ENCODE results near the gene ERAP2. TPM values are rescaled to one million over a fixed set of nuclear protein-coding genes. Genes with fewer than 3 reads are reported as not detected.

ERAP2 gene
- total RNA-seq, 4 donors from 2014 or later: 5.7 to 20.9 (median 13.7) TPM

- H3K27ac ChIP-seq: no peak overlapping the region
- H3K27me3 ChIP-seq: no peaks in the 10 kb centered on the region
- no peak for TF ChIP-seq CTCF (IDR thresholded peaks at IDR 0.05)
- TF ChIP-seq POLR2A (IDR thresholded peaks at IDR 0.05): no peak
- no peaks in the 10 kb centered on the region for H3K4me1 ChIP-seq
- WGBS, 2 donors: 78 to 79% methylated on average over 3 of the region's 3 CpGs
- H3K9me3 ChIP-seq: no peaks in the 10 kb centered on the region
- intact Hi-C loops (cut with DNase I): no loop called here
- no peak for DNase-seq
- no peaks in the 10 kb centered on the region for H3K36me3 ChIP-seq
- no peak overlapping the region for H3K4me3 ChIP-seq
These were observed 19.9 kb upstream of the ERAP2 start for GRCh38 chr5:96856371-96856770.

- Histone ChIP-seq H3K9me3 (no peaks in the 10 kb centered on the region), H3K4me3 (no peak overlapping the region), H3K27ac (no peak overlapping the region), H3K36me3 (no peaks in the 10 kb centered on the region), H3K27me3 (no peaks in the 10 kb centered on the region), H3K4me1 (no peaks in the 10 kb centered on the region)
- no peak for DNase-seq
- TF ChIP-seq CTCF (IDR thresholded peaks at IDR 0.05) (no peak), POLR2A (IDR thresholded peaks at IDR 0.05) (no peak)
- intact Hi-C loops (cut with DNase I): no loop called here
- 88 to 96% methylated on average over 1 of the region's 1 CpG for WGBS, 2 donors
These were observed 18.8 kb upstream of the ERAP2 start for GRCh38 chr5:96857454-96857853.

- WGBS, 2 donors: 79 to 91% methylated on average over 4 of the region's 4 CpGs
- Histone ChIP-seq H3K9me3 (no peaks in the 10 kb centered on the region), H3K36me3 (no peaks in the 10 kb centered on the region), H3K4me3 (no peak overlapping the region), H3K27me3 (no peaks in the 10 kb centered on the region), H3K27ac (no peak overlapping the region), H3K4me1 (no peaks in the 10 kb centered on the region)
- no peak for DNase-seq
- intact Hi-C loops (cut with DNase I): no loop called here
- no peak for TF ChIP-seq POLR2A (IDR thresholded peaks at IDR 0.05)
- no peak for TF ChIP-seq CTCF (IDR thresholded peaks at IDR 0.05)
These were observed 18.4 kb upstream of the ERAP2 start for GRCh38 chr5:96857924-96858323.

GRCh38 chr5:96859375-96859774 is 16.9 kb upstream of the ERAP2 start:
- Histone ChIP-seq H3K27me3 (no peaks in the 10 kb centered on the region), H3K27ac (no peak overlapping the region), H3K4me1 (no peaks in the 10 kb centered on the region), H3K9me3 (no peaks in the 10 kb centered on the region), H3K36me3 (no peaks in the 10 kb centered on the region), H3K4me3 (no peak overlapping the region)
- DNase-seq: no peak
- 86 to 94% methylated on average over 2 of the region's 2 CpGs for WGBS, 2 donors
- intact Hi-C loops (cut with DNase I): no loop called here
- no peak for TF ChIP-seq CTCF (IDR thresholded peaks at IDR 0.05)
- TF ChIP-seq POLR2A (IDR thresholded peaks at IDR 0.05): no peak

- no peak for DNase-seq
- H3K4me3 ChIP-seq: no peak overlapping the region
- H3K9me3 ChIP-seq: no peaks in the 10 kb centered on the region
- no peak overlapping the region for H3K27ac ChIP-seq
- intact Hi-C loops (cut with DNase I): no loop called here
- H3K4me1 ChIP-seq: no peaks in the 10 kb centered on the region
- no peaks in the 10 kb centered on the region for H3K27me3 ChIP-seq
- H3K36me3 ChIP-seq: no peaks in the 10 kb centered on the region
- 93 to 96% methylated on average over 2 of the region's 2 CpGs for WGBS, 2 donors
- TF ChIP-seq CTCF (IDR thresholded peaks at IDR 0.05): no peak
- no peak for TF ChIP-seq POLR2A (IDR thresholded peaks at IDR 0.05)
These were observed 15.2 kb upstream of the ERAP2 start for GRCh38 chr5:96861076-96861475.

Data from esophagus squamous epithelium (tissue), 5 donors.